ENCODE data around the gene POPDC2.
A peak's percentile ranks its signal among the peaks of the same experiment; 100 is the strongest.
"Not testable (repeated sequence)": the region's sequence is repeated elsewhere in the genome, so short reads cannot be mapped to it uniquely, and the experiment has no call there.

POPDC2 gene, protein sequence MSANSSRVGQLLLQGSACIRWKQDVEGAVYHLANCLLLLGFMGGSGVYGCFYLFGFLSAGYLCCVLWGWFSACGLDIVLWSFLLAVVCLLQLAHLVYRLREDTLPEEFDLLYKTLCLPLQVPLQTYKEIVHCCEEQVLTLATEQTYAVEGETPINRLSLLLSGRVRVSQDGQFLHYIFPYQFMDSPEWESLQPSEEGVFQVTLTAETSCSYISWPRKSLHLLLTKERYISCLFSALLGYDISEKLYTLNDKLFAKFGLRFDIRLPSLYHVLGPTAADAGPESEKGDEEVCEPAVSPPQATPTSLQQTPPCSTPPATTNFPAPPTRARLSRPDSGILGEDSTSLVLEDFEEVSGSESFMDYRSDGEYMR

DNA sequence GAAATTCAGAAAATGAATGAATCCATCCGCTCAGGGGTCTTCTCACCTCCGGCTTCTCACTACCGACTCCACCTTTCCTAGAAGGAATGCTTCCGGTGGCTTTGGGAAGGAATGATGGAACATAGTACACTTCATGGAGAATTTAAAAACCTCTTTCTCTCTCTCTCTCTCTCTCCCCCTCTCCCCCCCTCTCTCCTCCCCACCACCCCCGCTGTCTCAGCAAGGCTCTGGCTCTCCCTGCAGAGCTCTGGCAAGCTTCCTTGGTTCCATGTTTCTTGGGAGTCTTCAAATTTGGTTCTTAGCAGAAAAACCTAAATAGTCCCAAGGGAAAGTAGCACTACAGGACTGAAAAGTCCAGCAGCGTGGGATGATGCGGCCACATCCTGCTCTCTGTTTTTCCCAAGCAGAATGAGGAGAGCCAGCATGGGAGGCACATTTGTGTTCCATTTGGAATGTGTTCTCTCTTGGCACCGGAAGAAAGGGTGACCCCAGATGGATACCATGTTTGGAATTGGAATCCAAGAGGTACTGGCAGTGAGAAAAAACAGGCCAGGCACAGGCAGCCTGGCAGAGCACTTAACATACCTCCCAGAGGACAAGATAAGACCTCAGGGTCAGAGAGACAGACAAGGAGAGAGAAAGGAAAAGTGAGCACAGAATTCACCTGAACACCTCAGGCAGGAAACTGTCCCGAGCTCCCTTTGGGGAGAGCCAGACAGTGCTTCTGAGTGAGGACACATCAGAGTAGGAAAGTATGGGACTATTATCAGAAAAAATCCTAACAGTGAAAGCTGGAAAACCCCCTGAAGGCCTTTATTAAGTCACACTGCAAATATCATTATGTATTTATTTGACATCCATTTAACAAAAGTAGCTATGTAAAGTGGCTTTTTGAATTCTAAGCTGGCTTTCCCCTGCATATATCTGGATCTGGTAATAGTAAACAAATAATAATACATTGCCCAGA, at the start of gene POPDC2:
Gene POPDC2 (minus strand): TSS at position 116 of the 967 bp plus-strand sequence. CDS start 166 bp downstream, outside the sequence.
- DNase-seq (ENCODE audit: low read depth): no peak

DNA sequence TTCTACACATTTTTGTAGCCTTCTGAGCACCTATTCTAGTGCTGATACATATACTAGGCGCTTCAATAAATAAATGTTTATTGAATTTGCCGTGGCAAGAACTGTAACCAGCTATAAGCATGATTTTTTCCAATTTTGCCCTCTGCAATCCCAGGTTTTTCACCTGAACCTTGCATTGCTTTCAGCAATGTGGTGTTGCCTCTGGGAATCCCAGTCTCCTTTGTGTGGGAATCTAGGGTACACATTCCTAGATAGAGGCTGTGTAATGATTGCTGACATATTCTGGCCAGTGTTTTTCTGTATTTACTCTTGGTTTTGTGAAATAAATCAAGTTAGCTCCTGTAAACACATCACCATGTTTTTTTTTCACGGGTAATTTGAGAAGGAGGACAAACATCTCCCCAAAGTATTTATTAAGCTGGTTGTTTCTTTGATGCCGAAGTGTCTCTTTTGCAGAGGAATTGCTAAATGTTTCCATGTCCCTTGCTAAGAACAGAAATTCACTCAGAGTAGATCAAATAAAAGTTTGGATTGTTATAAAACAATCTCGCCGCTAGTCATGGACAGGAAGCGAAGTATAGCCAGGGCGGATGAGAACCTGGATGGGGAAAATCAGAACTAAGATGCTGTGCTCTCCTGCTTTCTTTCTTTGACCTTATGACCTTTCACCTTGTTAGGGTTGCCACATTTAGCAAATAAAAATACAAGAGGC, 43.6 kb upstream of the POPDC2 start:
- DNase-seq (ENCODE audit: low read depth): no peak

DNA sequence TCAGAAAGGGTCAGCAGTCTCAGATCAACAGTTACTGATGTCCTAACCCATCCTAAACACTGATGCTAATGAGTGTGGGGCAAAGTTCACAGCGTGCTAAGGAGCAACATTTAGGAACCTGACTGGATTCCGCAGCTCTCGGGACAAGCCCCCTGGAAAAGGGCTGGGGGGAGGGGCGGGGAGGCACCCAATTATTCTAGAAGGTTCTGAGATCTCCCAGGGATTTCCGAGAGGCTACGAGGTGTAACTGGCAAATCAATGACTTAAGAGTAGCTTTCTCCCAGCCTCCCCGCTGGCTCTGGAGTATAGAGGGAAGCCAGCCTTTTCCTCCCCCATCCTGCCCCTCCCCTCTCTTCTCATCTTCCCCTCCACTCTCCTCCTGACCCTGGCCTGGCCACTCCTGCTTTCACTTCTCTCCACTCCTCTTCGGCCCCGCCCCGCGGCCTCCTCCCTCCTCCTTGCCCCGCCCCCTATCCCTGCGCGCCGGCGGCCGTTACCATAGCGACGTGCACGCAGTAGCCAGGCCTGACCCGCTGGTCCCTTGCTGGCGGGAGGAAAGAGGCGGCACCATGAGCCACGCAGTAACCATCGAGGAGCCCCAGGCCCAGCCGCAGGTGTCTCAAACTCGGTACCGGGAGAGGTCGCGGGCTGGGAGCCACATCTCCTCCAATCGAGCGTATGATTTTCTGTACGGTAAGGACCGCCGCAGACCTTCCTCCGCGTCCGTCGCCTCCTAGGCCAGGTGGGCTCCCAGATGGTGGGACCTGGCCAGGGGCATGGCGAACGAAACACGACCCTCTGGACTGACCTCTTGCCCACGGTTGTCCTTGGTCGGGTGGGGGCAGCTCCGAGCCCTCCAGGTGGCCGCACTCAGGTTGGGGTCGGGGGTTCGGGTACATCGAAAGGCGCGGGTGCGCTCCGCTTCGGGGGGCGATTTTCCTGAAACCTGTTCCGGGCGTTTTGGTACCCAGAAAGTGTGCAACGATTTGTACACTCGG, 42.4 kb upstream of the POPDC2 start, which contains the start of gene CFAP91:
Gene CFAP91 (plus strand): TSS at position 493 of the 998 bp plus-strand sequence. CDS start 77 bp downstream, at position 570.
- peak; percentile 74 for DNase-seq (ENCODE audit: low read depth)

DNA sequence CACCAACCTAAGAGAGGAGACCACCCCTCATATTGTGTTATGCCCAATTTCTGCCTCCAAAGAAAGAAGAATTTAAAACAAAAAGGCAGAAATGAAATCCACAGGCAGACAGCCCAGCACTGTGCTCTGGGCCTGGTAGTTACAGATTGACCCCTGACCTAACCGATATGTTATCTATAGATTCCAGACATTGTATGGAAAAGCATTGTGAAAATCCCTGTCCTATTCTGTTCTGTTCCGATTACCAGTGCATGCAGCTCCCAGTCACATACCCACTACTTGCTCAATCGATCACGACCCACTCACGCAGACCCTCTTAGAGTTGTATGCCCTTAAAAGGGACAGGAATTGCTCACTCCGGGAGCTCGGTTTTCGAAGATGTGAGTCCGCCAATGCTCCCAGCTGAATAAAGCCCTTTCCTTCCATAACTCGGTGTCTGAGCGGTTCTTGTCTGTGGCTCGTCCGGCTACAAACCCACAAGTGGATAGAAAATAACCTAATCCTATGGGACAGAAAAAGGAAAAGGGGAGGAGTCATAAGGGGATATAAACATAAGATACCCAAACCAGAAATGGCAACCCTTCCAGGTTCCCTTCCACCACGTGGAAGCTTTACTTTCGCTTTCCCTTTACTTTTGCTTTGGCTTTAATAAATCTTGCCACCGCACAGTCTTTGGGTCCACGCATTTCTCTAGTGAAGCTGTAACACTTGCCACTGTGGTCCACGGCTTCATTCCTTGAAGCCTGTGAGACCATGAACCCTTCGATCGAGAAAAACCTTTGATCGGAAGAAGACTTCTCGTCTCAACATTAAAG, 40.7 kb upstream of the POPDC2 start:
- DNase-seq (ENCODE audit: low read depth): no peak

DNA sequence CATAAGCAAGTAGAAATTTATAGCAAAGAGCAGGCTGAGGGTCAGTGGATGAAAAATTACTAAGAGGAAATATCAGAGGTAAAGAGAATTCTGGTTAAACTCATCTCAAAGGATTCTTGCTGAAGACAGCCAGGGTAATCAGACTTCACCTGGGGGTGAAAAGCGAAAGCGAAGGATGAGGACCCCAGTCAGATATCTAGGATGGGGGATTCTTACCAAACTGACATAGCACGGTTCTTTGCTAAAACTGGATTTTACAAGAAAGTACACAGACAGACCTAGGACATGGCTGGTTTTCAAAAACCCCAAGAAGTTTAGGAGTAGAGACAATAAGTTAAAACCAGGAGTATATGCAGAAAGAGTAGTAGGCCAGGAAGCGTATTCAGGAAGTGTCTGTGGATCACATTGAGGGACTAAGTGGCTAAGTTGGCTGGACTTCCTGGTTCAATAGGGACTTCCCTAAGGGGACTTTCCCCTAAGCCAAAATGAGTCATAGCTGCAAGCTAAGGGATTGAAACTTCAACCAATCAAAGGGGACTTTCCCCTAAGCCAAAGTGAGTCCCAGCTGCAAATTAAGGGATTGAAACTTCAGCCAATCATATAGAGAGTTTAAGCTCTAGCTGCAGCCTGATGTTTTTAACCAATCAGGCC, 40.0 kb upstream of the POPDC2 start:
- peak; percentile 18 for DNase-seq (ENCODE audit: low read depth)

DNA sequence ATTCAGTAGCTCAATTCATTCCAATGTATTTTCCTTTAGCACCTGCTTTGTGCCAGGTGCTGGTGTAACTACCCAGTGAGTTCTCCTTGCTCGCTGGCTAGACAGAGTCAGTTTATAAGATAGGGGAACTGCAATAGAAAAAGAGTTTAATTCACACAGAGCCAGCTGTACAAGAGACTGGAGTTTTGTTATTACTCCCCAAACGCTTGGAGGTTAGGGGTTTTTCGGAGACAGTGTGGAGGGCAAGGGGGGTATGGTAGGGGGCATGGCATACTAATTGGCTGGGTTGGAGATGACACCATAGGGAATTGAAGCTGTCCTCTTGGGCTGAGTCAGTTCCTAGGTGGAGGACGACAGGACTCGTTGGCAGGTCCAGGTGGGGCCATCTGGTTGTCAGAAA, 37.0 kb upstream of the POPDC2 start:
- no peak for DNase-seq (ENCODE audit: low read depth)

DNA sequence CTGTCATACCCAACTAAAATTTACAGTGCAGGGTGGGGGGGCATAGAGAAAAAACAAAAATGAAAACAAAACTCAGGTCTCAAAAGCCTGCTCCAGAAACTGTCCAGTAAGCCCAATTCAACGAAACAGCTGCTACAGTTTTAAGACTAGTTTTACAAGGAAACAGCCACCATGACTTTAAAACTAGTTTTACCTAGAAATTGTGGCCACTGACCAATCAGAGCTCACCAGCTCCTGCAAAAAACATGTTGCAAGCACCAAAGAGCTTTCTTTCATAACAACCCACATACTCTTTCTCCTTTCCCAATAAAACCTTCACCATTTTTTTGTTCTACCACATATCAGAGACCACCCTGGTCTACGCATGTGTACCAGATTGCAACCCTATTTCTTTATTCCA, 35.1 kb upstream of the POPDC2 start:
- DNase-seq (ENCODE audit: low read depth): no peak

DNA sequence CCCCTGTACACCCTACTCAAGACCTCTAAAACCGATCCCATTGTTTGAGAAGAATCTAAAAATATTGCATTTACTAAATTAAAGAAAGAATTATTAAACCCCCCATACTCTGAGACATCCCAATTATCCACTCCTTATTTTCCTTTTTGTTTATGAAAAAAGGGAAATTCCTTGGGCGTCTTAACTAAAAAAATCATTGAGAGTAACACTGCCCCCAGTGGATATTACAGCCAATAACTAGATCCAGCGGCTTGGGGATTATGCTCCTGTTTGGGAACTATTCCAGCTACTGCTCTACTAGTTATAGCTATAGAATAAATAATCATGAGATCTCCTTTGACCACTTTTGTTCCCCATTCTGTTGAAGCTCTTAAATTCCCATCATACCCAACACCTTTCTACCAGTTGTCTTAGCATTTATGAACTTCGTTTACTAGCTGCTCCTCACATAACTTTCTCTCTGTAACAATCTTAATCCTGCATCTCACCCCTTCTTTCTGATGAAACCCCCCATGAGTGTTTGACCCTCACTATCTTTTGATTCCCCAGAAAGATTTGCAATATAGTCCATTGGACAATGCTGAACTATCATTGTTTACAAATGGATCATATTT, 29.8 kb upstream of the POPDC2 start:
- DNase-seq (ENCODE audit: low read depth): no peak

DNA sequence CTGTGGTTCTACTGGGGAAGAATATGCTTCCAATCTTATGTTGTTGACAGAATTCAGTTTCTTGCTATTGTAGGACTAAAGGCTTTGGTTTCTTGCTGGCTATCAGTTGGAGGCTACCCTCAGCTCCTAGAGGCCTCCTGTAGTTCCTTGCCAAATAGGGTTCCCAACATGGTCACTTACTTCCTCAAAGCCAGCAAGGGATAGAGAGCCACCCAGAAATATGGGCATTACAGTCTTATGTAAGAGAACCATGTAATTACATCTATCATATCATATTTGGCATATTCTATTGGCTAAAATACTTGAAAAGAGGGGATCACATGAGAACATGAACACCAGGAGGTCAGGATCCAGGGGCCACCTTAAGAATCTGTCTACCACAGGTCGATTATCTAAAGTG, 23.0 kb upstream of the POPDC2 start:
- no peak for DNase-seq (ENCODE audit: low read depth)

DNA sequence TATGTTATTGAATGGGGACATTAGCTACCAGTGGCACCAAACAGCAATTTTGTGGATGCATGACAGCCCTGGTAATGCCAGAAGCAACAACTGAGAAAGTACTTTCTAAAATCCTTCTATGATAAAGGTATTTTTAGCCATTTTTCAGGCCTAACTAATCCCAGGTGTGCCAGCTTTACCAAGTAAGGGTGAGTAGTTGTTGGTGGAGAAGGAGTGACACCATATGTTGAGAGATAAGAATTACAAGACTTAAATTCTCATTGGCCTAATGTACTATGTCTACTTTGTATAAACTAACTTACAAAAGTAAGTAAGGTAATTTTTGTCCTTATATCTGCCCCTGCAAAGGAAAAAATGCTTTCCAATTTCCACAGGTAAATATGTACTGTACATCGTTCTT, 20.9 kb upstream of the POPDC2 start:
- DNase-seq (ENCODE audit: low read depth): no peak

DNA sequence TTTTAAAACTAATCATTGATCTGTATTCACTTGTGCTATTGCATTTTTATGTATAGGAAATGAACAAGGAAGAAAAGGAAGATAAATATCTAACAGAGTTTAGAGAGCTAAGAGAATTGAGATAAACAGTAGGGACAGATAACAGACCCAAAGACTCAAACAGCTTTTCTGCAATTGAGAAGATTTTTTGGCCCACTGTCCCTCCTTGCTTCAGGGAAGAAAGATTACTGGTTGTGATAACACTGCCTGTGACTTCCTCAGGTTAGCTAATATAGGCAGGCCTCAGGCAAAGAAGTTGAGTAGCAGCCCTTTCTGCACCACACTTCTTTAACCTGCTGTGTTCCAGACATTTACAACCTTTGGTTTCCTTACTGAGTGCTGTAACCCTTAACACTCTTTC, 19.5 kb upstream of the POPDC2 start:
- DNase-seq (ENCODE audit: low read depth): no peak

DNA sequence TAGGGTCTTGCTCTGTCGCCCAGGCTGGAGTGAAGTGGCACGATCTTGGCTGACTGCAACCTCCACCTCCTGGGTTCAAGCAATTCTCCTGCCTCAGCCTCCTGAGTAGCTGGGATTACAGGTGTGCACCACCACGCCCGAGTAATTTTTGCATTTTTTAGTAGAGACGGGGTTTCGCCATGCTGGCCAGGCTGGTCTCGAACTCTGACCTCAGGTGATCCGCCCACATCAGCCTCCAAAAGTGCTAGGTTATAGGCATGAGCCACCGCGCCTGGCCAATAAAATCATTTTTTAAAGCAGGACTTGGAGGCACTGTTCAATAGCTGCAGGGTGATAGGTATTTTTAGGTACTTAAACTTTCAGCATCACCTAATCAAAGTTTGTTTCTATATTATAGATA, 17.8 kb upstream of the POPDC2 start:
- not testable (repeated sequence) for DNase-seq (ENCODE audit: low read depth)

DNA sequence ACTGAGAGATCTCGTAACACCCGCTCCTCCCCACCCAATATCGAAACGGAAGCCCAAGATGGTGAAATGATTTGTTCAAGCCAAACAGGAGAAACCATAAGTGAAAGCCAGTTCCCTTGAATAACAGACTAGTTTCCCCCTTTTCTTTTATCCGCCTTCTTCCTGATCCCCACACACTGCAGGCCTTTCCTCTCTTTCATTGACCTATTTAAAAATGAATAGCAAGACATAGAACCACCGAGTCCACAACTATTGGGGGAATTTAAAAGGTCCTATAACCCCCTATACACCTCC, 17.2 kb upstream of the POPDC2 start:
- DNase-seq (ENCODE audit: low read depth): no peak

DNA sequence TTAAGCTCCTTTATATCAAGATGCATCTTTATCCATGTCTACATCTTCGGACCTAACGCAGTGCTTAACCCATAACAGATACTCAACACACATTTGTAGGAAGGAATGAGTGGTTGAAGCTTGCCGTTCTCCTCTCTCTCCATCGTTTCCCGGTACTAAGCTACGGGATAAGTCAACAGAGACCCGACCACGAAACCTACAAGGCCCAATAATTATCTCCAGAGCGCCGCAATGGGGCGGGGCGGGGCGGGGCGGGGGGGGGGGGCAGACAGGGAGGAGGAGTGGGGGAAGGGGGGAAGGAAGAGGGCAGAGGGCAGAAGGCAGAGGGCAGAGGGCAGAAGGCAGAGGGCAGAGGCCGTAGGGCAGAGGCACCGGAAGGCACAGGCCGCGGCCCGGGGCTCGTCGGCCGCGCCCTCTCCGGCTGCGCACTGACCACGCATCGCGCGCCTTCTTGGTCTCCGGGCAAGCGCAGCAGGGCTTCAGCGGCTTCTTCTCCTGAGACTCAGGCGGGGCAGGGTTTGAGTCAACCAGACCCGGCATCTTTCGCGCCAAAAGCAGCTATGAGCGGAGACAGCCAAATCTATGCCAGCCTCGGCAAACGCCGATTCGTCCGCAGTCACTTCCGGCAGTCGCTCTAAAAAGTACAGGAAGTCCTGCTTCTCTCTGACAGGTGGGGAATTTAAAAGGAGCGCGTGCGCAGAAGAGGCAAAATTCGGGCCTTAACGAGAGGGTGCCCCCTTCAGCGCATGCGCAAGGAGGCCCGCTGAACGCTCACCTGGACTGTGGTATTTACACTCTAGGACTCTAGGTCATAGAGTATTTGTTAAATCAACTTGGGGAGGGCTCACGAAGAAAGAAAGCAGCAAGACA, 16.6 kb upstream of the POPDC2 start, which contains the start of gene COX17:
Gene COX17 (minus strand): TSS at position 636 of the 870 bp plus-strand sequence. CDS start 96 bp downstream, at position 540.
- peak; percentile 95 for DNase-seq (ENCODE audit: low read depth)

DNA sequence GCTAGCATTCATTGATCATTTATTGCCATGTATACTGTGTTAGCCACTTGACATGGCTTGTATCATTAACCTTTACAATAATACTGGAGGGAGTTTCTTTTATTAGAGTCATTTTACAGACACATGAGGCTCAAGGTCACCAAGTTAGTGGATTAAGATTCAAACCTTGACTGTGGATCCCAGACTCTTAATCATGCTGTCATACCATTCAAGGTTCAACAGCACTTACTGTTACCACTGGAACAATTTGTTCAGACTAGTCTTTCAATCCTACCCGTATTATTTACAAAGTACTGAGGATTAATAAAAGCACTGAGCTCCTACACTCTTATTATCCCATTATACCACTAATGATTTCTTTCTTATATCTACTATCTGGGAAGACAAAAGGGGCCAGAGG, 15.6 kb upstream of the POPDC2 start:
- DNase-seq (ENCODE audit: low read depth): no peak

DNA sequence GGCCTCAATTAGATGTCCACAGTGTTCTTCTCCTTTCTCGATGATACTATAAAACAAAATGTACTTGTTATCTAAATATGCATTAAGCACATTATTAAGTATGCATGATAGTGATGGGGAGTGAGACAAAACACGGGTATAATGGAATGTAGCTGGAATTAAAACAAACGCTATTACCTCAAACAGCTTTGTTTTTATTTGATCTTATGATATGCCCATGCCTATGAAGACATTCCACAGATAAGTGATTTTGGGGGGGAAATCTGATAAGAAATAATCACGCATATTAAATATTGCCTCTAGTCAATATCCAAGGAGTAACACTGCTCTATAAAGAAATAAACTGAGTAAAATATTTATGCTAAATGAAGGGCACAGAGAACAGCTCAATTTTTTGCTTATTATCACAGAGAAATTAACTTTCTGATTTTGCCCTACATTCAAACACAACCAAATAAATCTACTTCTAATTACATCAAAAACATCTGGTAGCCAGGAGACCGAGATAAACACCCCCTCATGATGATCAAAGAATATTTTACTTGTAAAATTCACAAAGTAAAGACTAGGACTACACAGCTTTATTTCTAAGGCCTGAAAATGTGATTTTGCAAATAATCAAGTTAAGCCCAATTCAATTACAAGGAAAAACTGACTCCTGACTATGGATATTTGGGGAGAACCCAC, 14.9 kb upstream of the POPDC2 start:
- DNase-seq (ENCODE audit: low read depth): no peak

DNA sequence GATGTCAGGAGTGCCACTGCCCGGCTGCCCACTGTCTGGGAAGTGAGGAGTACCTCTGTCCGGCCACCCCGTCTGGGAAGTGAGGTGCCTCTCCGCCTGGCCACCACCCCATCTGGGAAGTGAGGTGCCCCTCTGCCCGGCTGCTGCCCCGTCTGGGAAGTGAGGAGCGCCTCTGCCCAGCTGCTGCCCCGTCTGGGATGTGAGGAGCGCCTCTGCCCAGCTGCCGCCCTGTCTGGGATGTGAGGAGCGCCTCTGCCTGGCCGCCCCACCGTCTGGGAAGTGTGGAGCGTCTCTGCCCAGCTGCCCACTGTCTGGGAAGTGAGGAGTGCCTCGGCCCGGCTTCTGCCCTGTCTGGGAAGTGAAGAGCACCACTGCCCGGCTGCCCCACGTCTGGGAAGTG, 13.5 kb upstream of the POPDC2 start:
- no peak for DNase-seq (ENCODE audit: low read depth)

DNA sequence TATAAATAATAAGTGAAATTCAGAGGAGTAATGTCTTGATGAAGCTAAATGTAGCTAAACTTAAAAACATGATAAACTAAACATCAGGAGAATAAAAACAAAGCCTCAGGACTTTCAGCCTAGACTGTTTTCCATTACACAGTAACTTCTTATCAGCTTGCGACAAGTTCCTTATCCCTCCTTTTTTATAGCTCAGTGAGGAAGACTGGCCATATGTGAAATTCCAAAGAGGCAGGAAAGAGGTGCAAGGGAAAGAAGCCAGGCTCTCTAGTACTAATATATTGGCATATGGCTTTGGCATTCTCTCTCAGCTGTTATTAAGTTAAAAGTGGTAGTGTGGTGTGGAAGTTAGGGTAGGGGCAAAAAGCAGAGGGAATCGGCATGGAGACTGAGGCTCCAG, 12.4 kb upstream of the POPDC2 start:
- DNase-seq (ENCODE audit: low read depth): no peak
